ENCODE data around the gene HSD17B10. TPM values are rescaled to one million over a fixed set of nuclear protein-coding genes. Genes with fewer than 3 reads are reported as not detected.

The HSD17B10 gene
- polyA plus RNA-seq, 1 of the 3 experiments (the other 2 are of a cell fraction) = 157 TPM

DNA sequence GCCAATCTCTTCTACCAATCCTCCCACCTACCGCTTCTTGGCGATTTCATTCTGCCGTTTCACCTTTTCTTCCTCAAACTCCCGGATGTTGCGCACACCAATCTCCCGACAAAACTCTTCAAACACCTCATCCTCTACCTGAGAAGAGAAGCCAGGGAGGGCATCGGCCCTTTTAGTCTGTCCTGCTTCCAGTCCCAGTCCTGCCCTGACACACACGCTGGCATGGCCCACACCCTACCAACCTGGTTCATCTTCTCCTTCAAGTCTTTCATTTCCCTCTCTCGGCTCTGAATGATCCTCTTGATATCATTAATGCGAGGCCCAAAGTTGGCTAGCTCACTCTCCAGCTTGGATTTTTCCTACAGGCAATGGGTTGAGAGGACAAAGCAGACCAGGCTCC lies 30.6 kb downstream of the HSD17B10 start:
- DNase-seq = no peak
- Histone ChIP-seq H3K4me2 (no peak overlapping the region), H3K9me3 (no peaks in the 10 kb centered on the region), H3K79me2 (ENCODE audit: insufficient read depth) (no peaks in the 10 kb centered on the region), H4K20me1 (ENCODE audit: insufficient read depth) (no peaks in the 10 kb centered on the region), H3K9ac (no peak overlapping the region), H3K9me2 (no peaks in the 10 kb centered on the region), H3K4me3 (ENCODE audit: low read depth in 2 of 2, low read length in 1 of 2) (no peak overlapping the region), H3F3A (replicated peaks; ENCODE audit: insufficient read depth) (no peaks in the 10 kb centered on the region), H2AFZ (ENCODE audit: low read depth) (no peak overlapping the region), H3K36me3 (replicated peaks in 1 of 2; ENCODE audit: control insufficient read depth in 1 of 2, insufficient read depth in 2 of 2, low read length in 1 of 2) (peaks cover 52 to 72% of the 10 kb centered on the region in 2 experiments), H3K4me1 (ENCODE audit: control insufficient read depth in 1 of 2, insufficient read depth in 2 of 2, low read depth in 1 of 2, low read length in 1 of 2) (no peaks in the 10 kb centered on the region), H3K27me3 (ENCODE audit: insufficient read depth) (no peaks in the 10 kb centered on the region), H3K27ac (ENCODE audit: low read depth in 2 of 2, low read length in 1 of 2) (no peak overlapping the region)
- 90% methylated on average over 10 of the region's 10 CpGs for whole genome bisulfite sequencing (ENCODE audit: low lambda C conversion rate)
- ChIA-PET CTCF (interaction anchor here (0.8 to 1.5 kb wide), 3 partner anchors 11 to 91 kb away, joined by 3 read pairs; no protein-coding TSS in a partner anchor), POLR2A (no interaction called here)
- TF ChIP-seq TAF1 (IDR thresholded peaks at IDR 0.05; ENCODE audit: borderline replicate concordance, low read depth, low read length) (no peak), RAD21 (IDR thresholded peaks at IDR 0.05; ENCODE audit: low read length) (no peak), TCF12 (IDR thresholded peaks at IDR 0.05) (no peak), RCOR1 (IDR thresholded peaks at IDR 0.05; ENCODE audit: low read length) (no peak), JUND (IDR thresholded peaks at IDR 0.05) (no peak), GABPA (IDR thresholded peaks at IDR 0.05; ENCODE audit: low read depth) (no peak)
- TF ChIP-seq, protein P1, sequence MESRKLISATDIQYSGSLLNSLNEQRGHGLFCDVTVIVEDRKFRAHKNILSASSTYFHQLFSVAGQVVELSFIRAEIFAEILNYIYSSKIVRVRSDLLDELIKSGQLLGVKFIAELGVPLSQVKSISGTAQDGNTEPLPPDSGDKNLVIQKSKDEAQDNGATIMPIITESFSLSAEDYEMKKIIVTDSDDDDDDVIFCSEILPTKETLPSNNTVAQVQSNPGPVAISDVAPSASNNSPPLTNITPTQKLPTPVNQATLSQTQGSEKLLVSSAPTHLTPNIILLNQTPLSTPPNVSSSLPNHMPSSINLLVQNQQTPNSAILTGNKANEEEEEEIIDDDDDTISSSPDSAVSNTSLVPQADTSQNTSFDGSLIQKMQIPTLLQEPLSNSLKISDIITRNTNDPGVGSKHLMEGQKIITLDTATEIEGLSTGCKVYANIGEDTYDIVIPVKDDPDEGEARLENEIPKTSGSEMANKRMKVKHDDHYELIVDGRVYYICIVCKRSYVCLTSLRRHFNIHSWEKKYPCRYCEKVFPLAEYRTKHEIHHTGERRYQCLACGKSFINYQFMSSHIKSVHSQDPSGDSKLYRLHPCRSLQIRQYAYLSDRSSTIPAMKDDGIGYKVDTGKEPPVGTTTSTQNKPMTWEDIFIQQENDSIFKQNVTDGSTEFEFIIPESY (IDR thresholded peaks at IDR 0.05; ENCODE audit: borderline replicate concordance, low read depth) = no peak
- TF ChIP-seq, protein P2, sequence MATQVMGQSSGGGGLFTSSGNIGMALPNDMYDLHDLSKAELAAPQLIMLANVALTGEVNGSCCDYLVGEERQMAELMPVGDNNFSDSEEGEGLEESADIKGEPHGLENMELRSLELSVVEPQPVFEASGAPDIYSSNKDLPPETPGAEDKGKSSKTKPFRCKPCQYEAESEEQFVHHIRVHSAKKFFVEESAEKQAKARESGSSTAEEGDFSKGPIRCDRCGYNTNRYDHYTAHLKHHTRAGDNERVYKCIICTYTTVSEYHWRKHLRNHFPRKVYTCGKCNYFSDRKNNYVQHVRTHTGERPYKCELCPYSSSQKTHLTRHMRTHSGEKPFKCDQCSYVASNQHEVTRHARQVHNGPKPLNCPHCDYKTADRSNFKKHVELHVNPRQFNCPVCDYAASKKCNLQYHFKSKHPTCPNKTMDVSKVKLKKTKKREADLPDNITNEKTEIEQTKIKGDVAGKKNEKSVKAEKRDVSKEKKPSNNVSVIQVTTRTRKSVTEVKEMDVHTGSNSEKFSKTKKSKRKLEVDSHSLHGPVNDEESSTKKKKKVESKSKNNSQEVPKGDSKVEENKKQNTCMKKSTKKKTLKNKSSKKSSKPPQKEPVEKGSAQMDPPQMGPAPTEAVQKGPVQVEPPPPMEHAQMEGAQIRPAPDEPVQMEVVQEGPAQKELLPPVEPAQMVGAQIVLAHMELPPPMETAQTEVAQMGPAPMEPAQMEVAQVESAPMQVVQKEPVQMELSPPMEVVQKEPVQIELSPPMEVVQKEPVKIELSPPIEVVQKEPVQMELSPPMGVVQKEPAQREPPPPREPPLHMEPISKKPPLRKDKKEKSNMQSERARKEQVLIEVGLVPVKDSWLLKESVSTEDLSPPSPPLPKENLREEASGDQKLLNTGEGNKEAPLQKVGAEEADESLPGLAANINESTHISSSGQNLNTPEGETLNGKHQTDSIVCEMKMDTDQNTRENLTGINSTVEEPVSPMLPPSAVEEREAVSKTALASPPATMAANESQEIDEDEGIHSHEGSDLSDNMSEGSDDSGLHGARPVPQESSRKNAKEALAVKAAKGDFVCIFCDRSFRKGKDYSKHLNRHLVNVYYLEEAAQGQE (IDR thresholded peaks at IDR 0.05; ENCODE audit: low read depth, low read length) = no peak
- TF ChIP-seq, protein P3, sequence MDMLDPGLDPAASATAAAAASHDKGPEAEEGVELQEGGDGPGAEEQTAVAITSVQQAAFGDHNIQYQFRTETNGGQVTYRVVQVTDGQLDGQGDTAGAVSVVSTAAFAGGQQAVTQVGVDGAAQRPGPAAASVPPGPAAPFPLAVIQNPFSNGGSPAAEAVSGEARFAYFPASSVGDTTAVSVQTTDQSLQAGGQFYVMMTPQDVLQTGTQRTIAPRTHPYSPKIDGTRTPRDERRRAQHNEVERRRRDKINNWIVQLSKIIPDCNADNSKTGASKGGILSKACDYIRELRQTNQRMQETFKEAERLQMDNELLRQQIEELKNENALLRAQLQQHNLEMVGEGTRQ (IDR thresholded peaks at IDR 0.05; ENCODE audit: borderline replicate concordance, low read depth, low read length) = no peak
- TF ChIP-seq, protein P4, sequence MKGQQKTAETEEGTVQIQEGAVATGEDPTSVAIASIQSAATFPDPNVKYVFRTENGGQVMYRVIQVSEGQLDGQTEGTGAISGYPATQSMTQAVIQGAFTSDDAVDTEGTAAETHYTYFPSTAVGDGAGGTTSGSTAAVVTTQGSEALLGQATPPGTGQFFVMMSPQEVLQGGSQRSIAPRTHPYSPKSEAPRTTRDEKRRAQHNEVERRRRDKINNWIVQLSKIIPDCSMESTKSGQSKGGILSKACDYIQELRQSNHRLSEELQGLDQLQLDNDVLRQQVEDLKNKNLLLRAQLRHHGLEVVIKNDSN (IDR thresholded peaks at IDR 0.05; ENCODE audit: borderline replicate concordance, low read depth) = no peak
